RWPE1 (cell line): Measurements from ENCODE around the gene SLITRK4.

ENCODE experiments used
- CTCF ChIA-PET: fragments of 350-600 bp; sonication (Branson Sonifier 250); formaldehyde crosslinking; extraction: SDS; loops from one replicate; lab custom pipeline; 2021; lab: Yijun Ruan, JAX
- POLR2A ChIA-PET: fragments of 400-600 bp; formaldehyde crosslinking; extraction: SDS; loops from one replicate; lab custom pipeline; 2020; ENCODE audit warnings: antibody characterized with exemption; ENCODE audit not compliant: low non-redundant PET; lab: Yijun Ruan, JAX
- DNase-seq: peaks from one replicate; pipeline ENCODE4 v3.0.0; 2012; ENCODE audit warnings: low spot score
- H3K27ac ChIP-seq: fragments of 450-650 bp; 2 replicates; pipeline ENCODE4 v1.5.1; 2017
- TF ChIP-seq, protein P1 (sequence below): fragments of 450-650 bp; conservative IDR thresholded peaks from 2 replicates; pipeline ENCODE4 v1.5.1; 2017; ENCODE audit warnings: low read depth, mild to moderate bottlenecking

The SLITRK4 gene, protein sequence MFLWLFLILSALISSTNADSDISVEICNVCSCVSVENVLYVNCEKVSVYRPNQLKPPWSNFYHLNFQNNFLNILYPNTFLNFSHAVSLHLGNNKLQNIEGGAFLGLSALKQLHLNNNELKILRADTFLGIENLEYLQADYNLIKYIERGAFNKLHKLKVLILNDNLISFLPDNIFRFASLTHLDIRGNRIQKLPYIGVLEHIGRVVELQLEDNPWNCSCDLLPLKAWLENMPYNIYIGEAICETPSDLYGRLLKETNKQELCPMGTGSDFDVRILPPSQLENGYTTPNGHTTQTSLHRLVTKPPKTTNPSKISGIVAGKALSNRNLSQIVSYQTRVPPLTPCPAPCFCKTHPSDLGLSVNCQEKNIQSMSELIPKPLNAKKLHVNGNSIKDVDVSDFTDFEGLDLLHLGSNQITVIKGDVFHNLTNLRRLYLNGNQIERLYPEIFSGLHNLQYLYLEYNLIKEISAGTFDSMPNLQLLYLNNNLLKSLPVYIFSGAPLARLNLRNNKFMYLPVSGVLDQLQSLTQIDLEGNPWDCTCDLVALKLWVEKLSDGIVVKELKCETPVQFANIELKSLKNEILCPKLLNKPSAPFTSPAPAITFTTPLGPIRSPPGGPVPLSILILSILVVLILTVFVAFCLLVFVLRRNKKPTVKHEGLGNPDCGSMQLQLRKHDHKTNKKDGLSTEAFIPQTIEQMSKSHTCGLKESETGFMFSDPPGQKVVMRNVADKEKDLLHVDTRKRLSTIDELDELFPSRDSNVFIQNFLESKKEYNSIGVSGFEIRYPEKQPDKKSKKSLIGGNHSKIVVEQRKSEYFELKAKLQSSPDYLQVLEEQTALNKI

DNA sequence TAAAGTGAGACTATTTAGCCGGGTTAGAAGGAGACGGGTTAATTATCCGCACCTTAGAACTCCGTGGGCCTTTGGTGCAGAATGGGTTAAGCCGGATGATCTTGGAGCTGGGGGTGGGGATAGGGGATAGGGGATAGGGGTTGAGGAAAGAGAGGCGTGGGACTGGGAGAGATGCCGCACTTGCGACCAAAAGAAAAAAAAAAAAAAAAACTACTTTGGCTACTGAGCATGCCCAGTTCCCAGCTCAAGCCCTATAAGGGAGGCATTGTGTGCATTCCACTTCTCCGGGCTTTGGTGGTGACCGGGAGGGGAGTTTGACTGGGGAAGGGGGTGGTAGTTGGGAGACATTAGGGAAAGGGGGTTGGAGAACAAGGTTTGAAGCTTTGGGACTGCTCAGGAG is at the start of gene SLITRK4:
TSS of gene SLITRK4 (minus strand) at position 187 of the 400 bp plus-strand sequence. CDS start 4,993 bp downstream, outside the sequence.
- ChIA-PET POLR2A (no interaction called here), CTCF (interaction anchor here (0.6 kb wide), 1 partner anchor 244 kb away, joined by 3 read pairs; no protein-coding TSS in a partner anchor)
- DNase-seq = no peak
- TF ChIP-seq, protein P1, sequence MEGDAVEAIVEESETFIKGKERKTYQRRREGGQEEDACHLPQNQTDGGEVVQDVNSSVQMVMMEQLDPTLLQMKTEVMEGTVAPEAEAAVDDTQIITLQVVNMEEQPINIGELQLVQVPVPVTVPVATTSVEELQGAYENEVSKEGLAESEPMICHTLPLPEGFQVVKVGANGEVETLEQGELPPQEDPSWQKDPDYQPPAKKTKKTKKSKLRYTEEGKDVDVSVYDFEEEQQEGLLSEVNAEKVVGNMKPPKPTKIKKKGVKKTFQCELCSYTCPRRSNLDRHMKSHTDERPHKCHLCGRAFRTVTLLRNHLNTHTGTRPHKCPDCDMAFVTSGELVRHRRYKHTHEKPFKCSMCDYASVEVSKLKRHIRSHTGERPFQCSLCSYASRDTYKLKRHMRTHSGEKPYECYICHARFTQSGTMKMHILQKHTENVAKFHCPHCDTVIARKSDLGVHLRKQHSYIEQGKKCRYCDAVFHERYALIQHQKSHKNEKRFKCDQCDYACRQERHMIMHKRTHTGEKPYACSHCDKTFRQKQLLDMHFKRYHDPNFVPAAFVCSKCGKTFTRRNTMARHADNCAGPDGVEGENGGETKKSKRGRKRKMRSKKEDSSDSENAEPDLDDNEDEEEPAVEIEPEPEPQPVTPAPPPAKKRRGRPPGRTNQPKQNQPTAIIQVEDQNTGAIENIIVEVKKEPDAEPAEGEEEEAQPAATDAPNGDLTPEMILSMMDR = no peak
- H3K27ac ChIP-seq = no peak within 1 kb of the TSS

DNA sequence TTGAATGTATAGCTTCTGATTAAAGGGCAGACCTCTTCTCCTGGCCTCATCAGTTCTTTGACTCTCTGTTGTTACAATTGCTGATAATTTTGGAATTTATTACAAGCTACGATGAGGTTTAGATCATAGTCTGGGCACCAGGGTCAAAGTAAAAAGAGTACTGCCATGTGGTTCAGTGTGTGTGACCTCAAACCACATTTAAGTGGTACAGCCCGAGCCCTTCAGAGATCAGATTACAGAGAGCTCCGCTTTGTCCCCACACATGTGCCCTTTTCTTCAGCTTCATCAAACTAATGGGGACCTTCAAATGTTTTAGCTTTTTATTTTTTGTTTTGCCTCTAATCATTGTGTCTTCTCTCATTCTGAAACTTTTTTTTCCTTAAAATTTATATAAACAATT is 47.6 kb upstream of the SLITRK4 start:
- ChIA-PET CTCF (no interaction called here), POLR2A (no interaction called here)
- no peak overlapping the region for H3K27ac ChIP-seq
- TF ChIP-seq, protein P1 = no peak
- no peak for DNase-seq

DNA sequence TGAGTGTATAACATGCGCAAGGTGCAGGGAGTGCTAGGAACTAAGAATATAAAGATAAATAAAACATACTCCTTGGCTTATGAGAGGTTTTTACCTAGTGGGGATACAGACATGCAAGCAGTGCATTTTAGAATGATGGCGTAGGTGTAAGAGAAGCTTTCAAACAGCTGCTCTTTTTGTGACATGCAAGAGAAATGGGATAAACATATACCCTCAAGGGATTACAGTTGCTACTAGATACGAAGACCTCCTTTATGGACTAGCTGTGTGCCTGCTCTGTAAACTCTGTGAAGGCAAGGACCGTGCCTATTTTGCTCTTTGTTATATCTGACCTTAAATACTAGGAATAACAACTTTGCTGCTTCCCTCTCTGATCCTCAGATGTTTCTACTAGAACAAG is 39.0 kb upstream of the SLITRK4 start:
- TF ChIP-seq, protein P1 = no peak
- ChIA-PET CTCF (no interaction called here), POLR2A (no interaction called here)
- no peak for DNase-seq
- no peak overlapping the region for H3K27ac ChIP-seq

DNA sequence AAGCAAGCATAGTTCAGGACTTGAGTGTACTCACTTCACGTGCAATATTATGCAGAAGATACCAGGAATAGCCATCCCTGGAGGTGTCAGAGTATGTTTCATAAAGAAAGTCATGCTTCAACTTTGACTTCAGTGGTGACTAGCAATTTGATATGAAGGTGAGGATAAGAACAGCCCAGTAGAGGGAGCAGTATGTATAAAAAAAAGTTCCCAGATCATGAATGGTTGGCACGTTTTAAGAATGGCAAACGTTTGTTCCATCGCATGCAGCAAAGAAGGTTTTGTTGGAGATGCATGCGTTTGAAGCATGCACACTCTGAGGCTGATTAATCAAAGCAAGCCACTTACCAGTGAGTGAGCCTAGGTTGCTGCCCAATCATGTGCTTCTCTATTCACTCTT is 33.5 kb upstream of the SLITRK4 start:
- H3K27ac ChIP-seq = no peak overlapping the region
- TF ChIP-seq, protein P1 = peak; percentile 26; the same call in 1 of the 2 replicates
- ChIA-PET POLR2A (no interaction called here), CTCF (interaction anchor here (0.6 to 0.7 kb wide), 2 partner anchors 29 to 1539 kb away, joined by 3 read pairs; no protein-coding TSS in a partner anchor)
- peak; percentile 1 for DNase-seq

DNA sequence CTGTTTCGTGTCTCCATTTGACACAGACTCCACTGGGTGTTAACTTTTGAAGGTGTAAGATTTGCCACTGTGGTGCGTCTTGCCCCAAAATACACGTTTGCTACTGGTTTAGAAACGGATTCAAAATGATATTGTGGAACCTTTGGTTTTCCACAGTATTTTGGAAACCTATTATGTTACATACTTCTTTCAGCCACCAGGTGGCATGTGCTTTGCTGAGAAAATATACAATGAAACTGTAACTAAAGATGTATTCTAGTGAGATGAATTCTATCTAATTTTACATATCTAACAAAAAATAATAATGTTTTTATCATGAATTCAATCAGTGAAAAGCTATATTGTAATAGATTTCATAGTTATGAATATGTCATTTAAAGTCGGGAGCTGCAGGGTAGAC is 28.4 kb upstream of the SLITRK4 start:
- TF ChIP-seq, protein P1 = peak; percentile 42
- no peak overlapping the region for H3K27ac ChIP-seq
- DNase-seq = no peak
- POLR2A ChIA-PET = no interaction called here
- CTCF ChIA-PET = no interaction called here

DNA sequence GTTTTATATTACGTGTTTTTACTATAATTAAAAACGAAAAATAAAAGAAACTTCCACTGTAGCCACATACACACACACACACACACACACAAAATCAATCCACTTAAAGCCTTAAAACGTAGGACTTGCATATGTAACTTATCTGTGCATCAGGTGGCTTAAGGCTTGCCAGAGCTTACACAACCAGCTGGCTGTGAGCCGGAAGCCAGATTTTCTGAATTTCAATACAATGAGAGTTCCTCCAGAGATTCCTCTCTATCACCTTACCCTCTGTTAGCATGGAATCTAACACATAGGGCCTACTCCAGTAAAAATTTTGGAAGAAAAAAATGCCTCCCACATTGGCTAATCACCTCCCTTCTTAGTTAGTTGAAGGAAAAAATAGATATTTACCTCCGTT is 27.9 kb upstream of the SLITRK4 start:
- ChIA-PET CTCF (no interaction called here), POLR2A (no interaction called here)
- DNase-seq = no peak
- TF ChIP-seq, protein P1 = no peak
- H3K27ac ChIP-seq = no peak overlapping the region
